HEK293 (cell line): ENCODE measurements around the gene BCAS3.

Experiments
- CTCF ChIP-seq: fragments of 450-650 bp; formaldehyde crosslinking; IDR thresholded peaks from 2 replicates; pipeline ENCODE4 v1.5.1; 2016; ENCODE audit warnings: missing biosample characterization, missing genetic modification characterization
- ELK4 ChIP-seq: IDR thresholded peaks from 2 replicates; pipeline ENCODE4 v1.6.1; 2011; ENCODE audit warnings: mild to moderate bottlenecking, low read depth, low read length, borderline replicate concordance
- ZBTB1 ChIP-seq: fragments of 450-650 bp; formaldehyde crosslinking; IDR thresholded peaks from 2 replicates; pipeline ENCODE4 v1.5.1; 2016; ENCODE audit warnings: missing biosample characterization, missing genetic modification characterization
- ZNF394 ChIP-seq: fragments of 450-650 bp; formaldehyde crosslinking; IDR thresholded peaks from 2 replicates; pipeline ENCODE4 v1.5.1; 2016; ENCODE audit warnings: missing biosample characterization, missing genetic modification characterization, mild to moderate bottlenecking, moderate library complexity, borderline replicate concordance

GRCh38 chr17:60893475-60893874, 215.8 kb downstream of the BCAS3 start:
- no peak for TF ChIP-seq CTCF (tag by site-specific recombination)
- TF ChIP-seq ELK4 = no peak
- TF ChIP-seq ZNF394 (tag by site-specific recombination) = no peak
- no peak for TF ChIP-seq ZBTB1 (tag by site-specific recombination)
